GM18511 (cell line): ENCODE data around the gene TWIST2.

Source experiments
- ATAC-seq: cut with Tn5 transposase; IDR thresholded peaks from one replicate; pipeline ENCODE4 v1.9.1; 2021; ENCODE audit warnings: mild to moderate bottlenecking, moderate library complexity; ENCODE audit not compliant: unreplicated experiment

TWIST2 gene

GRCh38 chr2:238949710-238950345 is 101.9 kb downstream of the TWIST2 start:
- ATAC-seq: no peak

DNA sequence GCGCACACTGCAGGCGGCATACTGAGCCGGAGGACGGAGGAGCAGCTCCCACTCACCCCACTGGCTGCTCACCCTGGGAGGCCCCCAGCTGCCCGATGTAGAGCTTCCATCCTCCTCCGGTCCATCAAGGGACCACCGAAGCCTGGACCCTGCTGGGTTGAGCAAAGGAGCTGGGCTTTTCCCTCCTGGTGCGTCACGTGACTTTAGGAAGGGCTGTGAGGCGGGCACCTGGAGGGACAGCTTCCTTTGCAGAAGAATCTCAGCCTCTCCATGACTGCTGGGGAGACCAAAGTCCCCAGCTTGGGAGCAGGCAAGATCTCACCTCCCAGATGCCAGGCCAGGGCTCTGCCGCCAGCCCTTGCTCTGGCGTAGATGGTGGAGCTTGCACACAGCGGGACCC is 102.7 kb downstream of the TWIST2 start:
- ATAC-seq: no peak

GRCh38 chr2:238952261-238952919 is 104.5 kb downstream of the TWIST2 start:
- ATAC-seq: no peak

- ATAC-seq: no peak
Measured at GRCh38 chr2:238954841-238955591, 107.1 kb downstream of the TWIST2 start.

- no peak for ATAC-seq
Measured at GRCh38 chr2:238955648-238956531, 108.0 kb downstream of the TWIST2 start.

GRCh38 chr2:238956676-238957075 is 108.8 kb downstream of the TWIST2 start:
- no peak for ATAC-seq
